Activated CD8-positive, alpha-beta memory T cell treated with anti-CD3 and anti-CD28 coated beads, Interleukin-2, amount 50 U/mL, for 4 hours (primary cell): ENCODE data around the gene ALOX5AP.
A peak's percentile ranks its signal among the peaks of the same experiment; 100 is the strongest.

ENCODE experiments used
- DNase-seq: peaks from one replicate; pipeline ENCODE4 v3.0.0-alpha.2; 2020

Gene ALOX5AP

DNA sequence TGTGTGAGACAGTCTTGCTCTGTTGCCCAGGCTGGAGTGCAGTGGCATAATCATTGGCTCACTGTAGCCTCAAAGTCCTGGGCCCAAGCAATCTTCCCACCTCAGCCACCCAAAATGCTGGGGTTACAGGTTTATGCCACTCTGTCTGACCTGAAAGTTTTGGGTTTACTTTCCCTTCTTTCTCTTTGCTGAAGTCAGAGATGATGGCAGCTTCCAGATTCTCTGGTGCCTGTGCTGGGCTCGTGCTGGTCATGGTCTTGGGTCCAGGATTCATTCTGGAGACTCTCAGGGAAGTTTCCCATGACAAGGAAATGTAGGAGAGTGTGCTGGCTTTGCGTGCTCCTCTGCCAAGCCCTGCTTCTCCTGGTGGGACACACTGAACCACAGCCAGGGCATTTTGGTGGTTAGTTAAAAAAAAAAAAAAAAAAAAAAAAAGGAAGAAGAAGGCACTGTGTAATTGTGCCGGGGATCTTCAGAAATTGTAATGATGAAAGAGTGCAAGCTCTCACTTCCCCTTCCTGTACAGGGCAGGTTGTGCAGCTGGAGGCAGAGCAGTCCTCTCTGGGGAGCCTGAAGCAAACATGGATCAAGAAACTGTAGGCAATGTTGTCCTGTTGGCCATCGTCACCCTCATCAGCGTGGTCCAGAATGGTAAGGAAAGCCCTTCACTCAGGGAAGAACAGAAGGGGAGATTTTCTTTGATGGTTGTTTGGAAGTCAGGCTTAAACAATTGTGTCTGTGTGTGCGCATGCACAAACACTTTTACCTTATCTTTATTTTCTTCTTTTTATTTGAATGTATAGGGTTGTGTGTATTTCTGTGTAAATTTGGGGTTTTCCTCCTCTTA is at the start of gene ALOX5AP:
Gene ALOX5AP (plus strand): TSS at position 519 of the 847 bp plus-strand sequence. CDS start 63 bp downstream, at position 582.
- DNase-seq: peak; percentile 26

DNA sequence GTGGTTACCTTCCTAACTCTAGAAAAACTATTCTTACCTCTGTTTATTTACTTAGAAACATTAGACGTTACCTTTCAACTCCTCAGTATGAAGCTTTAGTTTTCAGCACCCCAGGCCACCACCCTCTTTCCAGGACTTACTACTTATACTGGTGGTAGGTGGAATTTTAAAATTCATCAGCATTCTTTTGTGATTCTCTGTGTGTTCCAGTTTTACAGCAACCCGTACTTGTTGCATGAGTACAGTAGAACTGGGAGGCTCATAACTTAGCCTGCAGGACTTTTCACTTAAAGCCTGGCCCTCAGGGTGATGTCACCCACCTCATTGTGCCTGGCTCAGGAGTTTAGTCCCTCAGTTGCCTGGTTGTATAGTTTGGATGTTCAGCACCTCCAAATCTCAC is 49.4 kb upstream of the ALOX5AP start:
- DNase-seq: no peak

- DNase-seq: no peak
Observed at GRCh38 chr13:30687601-30688000, 47.7 kb upstream of the ALOX5AP start.

GRCh38 chr13:30689752-30690151 is 45.6 kb upstream of the ALOX5AP start:
- DNase-seq: no peak

- DNase-seq: no peak
Observed at GRCh38 chr13:30690282-30691188, 44.8 kb upstream of the ALOX5AP start.

- DNase-seq: no peak
Observed at GRCh38 chr13:30692113-30692512, 43.2 kb upstream of the ALOX5AP start.

- no peak for DNase-seq
Observed at GRCh38 chr13:30696278-30697176, 38.8 kb upstream of the ALOX5AP start.

GRCh38 chr13:30697177-30697953 is 38.0 kb upstream of the ALOX5AP start:
- no peak for DNase-seq

GRCh38 chr13:30697996-30698401 is 37.3 kb upstream of the ALOX5AP start:
- no peak for DNase-seq

GRCh38 chr13:30698488-30699005 is 36.8 kb upstream of the ALOX5AP start:
- no peak for DNase-seq

DNA sequence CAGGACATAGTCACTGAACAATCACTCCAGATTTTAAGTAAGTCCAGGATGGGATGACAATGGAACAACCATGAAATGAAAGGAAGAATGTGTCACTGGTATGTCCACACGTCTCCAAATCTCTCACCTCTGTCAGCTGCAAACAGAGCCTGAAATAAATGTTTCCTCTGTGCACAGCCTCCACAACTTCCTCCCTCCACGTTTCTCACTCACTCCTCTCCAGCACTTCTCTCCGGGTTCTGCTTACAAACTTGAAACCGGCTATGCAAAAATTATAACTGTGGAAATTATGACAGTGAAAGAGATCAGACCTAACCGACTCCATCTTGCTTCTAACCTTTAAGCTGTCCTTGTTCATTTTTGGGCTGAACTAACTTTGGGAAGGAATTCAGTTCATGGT is 35.0 kb upstream of the ALOX5AP start:
- no peak for DNase-seq

GRCh38 chr13:30702006-30702405 is 33.3 kb upstream of the ALOX5AP start:
- DNase-seq: no peak

- DNase-seq: no peak
Observed at GRCh38 chr13:30704596-30704995, 30.7 kb upstream of the ALOX5AP start.

GRCh38 chr13:30705680-30706079 is 29.7 kb upstream of the ALOX5AP start:
- no peak for DNase-seq

DNA sequence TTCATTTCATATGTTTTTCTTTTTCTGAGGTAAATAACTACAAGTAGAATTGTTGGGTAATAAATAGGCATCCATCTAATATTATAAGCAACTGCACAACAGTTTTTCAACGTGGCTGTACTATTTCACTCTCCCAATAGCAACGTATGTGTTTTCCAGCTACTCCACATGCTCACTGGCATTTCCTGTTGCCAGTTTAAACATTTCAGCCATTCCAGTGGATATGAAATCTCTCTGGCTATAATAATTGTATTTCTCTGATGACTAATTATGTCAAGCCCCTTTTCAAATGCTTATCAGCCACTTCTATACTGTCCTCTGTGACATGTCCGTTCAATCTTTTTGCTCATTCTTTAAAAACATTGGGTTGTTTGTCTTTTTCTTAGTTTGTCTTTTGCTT is 26.8 kb upstream of the ALOX5AP start:
- no peak for DNase-seq

- no peak for DNase-seq
Observed at GRCh38 chr13:30710442-30710841, 24.9 kb upstream of the ALOX5AP start.

DNA sequence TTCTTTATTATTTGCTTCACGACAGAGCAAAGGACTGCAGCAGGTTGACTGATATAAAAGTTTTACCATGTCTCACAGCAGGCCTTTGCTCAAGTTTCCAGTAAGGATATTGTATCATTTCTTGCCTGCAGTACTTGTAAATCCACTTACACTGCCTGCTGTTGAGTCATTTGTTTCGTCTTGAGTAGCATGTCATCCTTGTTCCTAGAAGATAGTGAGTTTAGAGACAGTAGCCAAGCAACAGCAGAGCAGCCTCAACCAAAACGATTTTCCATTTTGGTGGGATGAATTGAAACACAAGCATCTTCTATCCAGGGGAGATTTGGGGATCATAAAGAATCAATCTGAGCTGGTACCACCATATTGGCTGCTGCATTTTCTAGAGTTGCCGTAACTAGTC is 24.0 kb upstream of the ALOX5AP start:
- DNase-seq: no peak

DNA sequence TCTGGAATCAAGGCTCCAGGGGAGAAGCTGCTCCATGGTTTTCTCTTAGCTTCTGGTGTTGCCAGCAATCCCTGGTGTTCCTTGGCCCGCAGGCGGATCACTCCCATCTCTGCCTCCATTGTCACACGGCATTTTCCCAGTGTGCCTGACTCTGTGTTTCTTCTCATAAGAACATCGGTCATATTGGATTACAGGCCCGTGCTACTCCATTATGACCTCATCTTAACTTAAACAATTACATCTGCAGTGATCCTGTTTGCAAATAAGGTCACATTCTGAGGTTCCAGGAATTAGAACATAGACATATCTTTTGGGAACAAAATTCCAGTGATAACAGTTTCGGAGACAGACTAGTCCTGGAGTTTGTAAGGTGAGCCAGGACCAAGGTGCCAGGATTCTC is 23.5 kb upstream of the ALOX5AP start:
- DNase-seq: no peak

DNA sequence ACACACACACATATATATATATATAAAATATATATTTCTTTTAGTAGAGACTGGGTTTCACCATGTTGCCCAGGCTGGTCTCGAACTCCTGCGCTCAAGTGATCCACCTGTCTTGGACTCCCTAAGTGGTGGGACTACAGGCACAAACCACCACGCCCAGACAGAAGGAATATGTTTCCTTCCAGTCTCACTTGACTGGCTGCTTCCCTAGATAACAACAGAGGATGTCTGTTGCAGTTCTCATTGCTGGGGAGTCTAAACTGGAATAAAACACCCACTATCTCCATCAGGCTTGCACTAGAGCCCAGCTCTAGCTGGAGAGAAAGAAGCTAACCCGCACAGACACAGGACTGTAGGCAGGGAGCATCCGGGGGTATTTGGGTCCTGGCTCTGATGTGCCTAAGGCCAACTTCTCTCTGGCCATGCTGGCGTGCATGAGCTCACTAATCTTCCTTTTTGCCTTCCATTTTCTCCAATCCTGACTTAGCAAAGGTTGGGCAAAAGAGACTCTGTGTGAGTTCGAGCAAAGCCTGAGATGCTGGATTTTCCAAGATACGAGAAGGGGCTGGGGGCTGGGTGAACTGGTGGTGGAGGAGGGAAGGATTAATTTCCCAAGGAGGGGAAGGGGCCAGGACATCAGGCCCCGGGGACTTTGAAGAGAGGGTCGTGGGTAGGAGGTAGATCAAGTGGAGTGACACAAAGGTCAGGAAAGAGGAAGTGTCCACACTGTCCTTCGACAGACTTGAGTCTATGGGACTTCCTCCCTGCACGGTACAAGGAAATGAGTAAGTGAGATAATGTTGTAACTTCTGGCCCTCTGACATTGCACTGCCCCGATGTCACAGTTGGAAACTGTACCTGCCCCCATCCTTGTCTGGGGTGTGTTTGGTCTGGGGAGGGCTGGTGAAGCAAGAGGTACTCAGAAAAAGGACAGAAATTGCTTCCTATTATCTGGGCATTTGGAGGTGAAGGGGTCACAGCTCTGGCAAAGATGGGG is 22.5 kb upstream of the ALOX5AP start:
- DNase-seq: no peak

DNA sequence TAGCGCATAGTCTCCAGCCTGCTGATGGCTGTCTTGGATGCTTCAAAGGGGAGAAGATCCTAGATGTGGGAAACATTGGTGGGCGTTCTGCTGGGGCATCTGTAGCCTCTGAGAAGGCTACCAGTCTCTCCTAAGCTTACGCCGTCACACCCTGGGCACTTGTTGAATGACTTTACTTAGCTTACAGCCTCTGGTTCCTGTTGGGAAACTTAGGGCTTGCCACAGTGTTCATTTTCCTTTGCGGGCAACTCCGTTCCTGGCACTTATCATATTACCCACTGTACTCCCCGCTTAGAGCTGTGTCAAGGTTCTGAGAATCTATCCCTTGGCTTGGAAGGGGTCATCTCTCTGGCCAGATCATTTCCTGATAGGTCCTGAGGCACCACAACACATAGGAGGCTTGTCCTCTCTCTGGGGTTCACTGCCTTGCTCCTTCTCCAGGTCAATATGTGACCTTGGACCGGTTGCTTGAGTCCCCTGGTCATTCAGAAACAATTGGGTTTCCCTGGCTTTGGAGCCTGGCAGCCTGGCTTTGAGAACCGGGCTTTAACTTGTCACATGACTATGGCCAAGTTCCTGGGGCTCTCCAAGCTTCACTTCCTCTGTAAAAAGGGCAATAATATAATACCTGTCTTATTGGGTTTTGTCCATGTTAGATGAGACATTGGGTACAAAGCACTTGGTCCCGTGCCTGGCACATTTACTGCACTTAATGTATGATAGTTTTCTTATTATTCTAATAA is 20.5 kb upstream of the ALOX5AP start:
- no peak for DNase-seq
